HEK293 (cell line): ENCODE data around the gene C19orf12.

Source experiments
- CTCF ChIA-PET: fragments of 350-600 bp; formaldehyde crosslinking; extraction: SDS; loops from one replicate; lab custom pipeline; 2021; ENCODE audit warnings: antibody characterized with exemption; lab: Yijun Ruan, JAX
- POLR2A ChIA-PET: fragments of 300-600 bp; formaldehyde crosslinking; extraction: SDS; loops from one replicate; lab custom pipeline; 2020; ENCODE audit warnings: antibody characterized with exemption, inconsistent platforms; lab: Yijun Ruan, JAX
- H3K27ac ChIP-seq: fragments of 200-500 bp; sonication (Bioruptor generic); 2 replicates; pipeline ENCODE4 v1.5.1; 2014; ENCODE audit warnings: low read depth, low read length, control low read depth, inconsistent platforms; ENCODE audit errors: extremely low read depth
- H3K36me3 ChIP-seq, 2 experiments: fragments of 200-500 bp in 1 of 2; sonication (Bioruptor generic) in 1 of 2; 1 replicate in 1 of 2; 2 replicates in 1 of 2; pipeline ENCODE4 v1.5.1; 2014 to 2017; ENCODE audit warnings: inconsistent platforms in 2 of 2, low read length in 2 of 2; ENCODE audit not compliant: control insufficient read depth in 2 of 2, insufficient read depth in 1 of 2
- H3K4me1 ChIP-seq: fragments of 200-500 bp; sonication (Bioruptor generic); 2 replicates; pipeline ENCODE4 v1.5.1; 2014; ENCODE audit warnings: mild to moderate bottlenecking, low read length, inconsistent platforms; ENCODE audit not compliant: control insufficient read depth, insufficient read depth
- H3K4me3 ChIP-seq: 2 replicates; pipeline ENCODE4 v1.5.1; 2011; ENCODE audit warnings: low read depth, mild to moderate bottlenecking, control low read depth, low read length, moderate library complexity
- H3K9me3 ChIP-seq: fragments of 200-500 bp; sonication (Bioruptor generic); 2 replicates; pipeline ENCODE4 v1.5.1; 2014; ENCODE audit warnings: low read depth, low read length, inconsistent platforms; ENCODE audit not compliant: control insufficient read depth, insufficient read depth
- BCL11A ChIP-seq: fragments of 450-650 bp; formaldehyde crosslinking; IDR thresholded peaks from 2 replicates; pipeline ENCODE4 v1.5.1; 2016; ENCODE audit warnings: low read depth, missing biosample characterization, missing genetic modification characterization
- EGR2 ChIP-seq: fragments of 450-650 bp; formaldehyde crosslinking; IDR thresholded peaks from 2 replicates; pipeline ENCODE4 v1.5.1; 2016; ENCODE audit warnings: low read depth, missing biosample characterization, missing genetic modification characterization
- GLIS2 ChIP-seq: fragments of 450-650 bp; formaldehyde crosslinking; IDR thresholded peaks from 2 replicates; pipeline ENCODE4 v1.5.1; 2016; ENCODE audit warnings: missing biosample characterization, missing genetic modification characterization
- KLF7 ChIP-seq: fragments of 450-650 bp; formaldehyde crosslinking; IDR thresholded peaks from 2 replicates; pipeline ENCODE4 v1.5.1; 2016; ENCODE audit warnings: missing biosample characterization, missing genetic modification characterization, borderline replicate concordance
- OSR2 ChIP-seq: fragments of 450-650 bp; formaldehyde crosslinking; IDR thresholded peaks from 2 replicates; pipeline ENCODE4 v1.5.1; 2016; ENCODE audit warnings: missing biosample characterization, missing genetic modification characterization
- RBAK ChIP-seq: fragments of 450-650 bp; formaldehyde crosslinking; IDR thresholded peaks from 2 replicates; pipeline ENCODE4 v1.5.1; 2016; ENCODE audit warnings: missing biosample characterization, missing genetic modification characterization
- ZNF121 ChIP-seq: fragments of 450-650 bp; formaldehyde crosslinking; IDR thresholded peaks from 2 replicates; pipeline ENCODE4 v1.5.1; 2016; ENCODE audit warnings: missing biosample characterization, missing genetic modification characterization
- ZNF140 ChIP-seq: fragments of 450-650 bp; formaldehyde crosslinking; IDR thresholded peaks from 2 replicates; pipeline ENCODE4 v1.5.1; 2016; ENCODE audit warnings: missing biosample characterization, missing genetic modification characterization
- ZNF155 ChIP-seq: fragments of 450-650 bp; formaldehyde crosslinking; IDR thresholded peaks from 2 replicates; pipeline ENCODE4 v1.5.1; 2016; ENCODE audit warnings: missing biosample characterization, missing genetic modification characterization
- ZNF274 ChIP-seq, 2 experiments: fragments of 200-500 bp in 1 of 2; fragments of 450-650 bp in 1 of 2; sonication (Bioruptor generic) in 1 of 2; formaldehyde crosslinking in 1 of 2; IDR thresholded peaks; 2 replicates each; pipeline versions ENCODE4 v1.5.1 to v1.6.1; 2014 to 2016; ENCODE audit warnings: borderline replicate concordance in 1 of 2, inconsistent platforms in 1 of 2, low read length in 1 of 2, missing biosample characterization in 1 of 2, missing genetic modification characterization in 1 of 2
- ZNF341 ChIP-seq: fragments of 450-650 bp; formaldehyde crosslinking; IDR thresholded peaks from 2 replicates; pipeline ENCODE4; 2016; ENCODE audit warnings: low read depth, missing biosample characterization, missing genetic modification characterization
- ZNF416 ChIP-seq: fragments of 450-650 bp; formaldehyde crosslinking; IDR thresholded peaks from 2 replicates; pipeline ENCODE4 v1.5.1; 2016; ENCODE audit warnings: missing biosample characterization, missing genetic modification characterization
- ZNF426 ChIP-seq: fragments of 450-650 bp; formaldehyde crosslinking; IDR thresholded peaks from 2 replicates; pipeline ENCODE4 v1.5.1; 2017; ENCODE audit warnings: missing biosample characterization, missing genetic modification characterization, mild to moderate bottlenecking, inconsistent platforms, moderate library complexity
- ZNF692 ChIP-seq: fragments of 450-650 bp; formaldehyde crosslinking; IDR thresholded peaks from 2 replicates; pipeline ENCODE4 v1.5.1; 2016; ENCODE audit warnings: missing biosample characterization, missing genetic modification characterization
- TF ChIP-seq, protein P1 (sequence below): fragments of 450-650 bp; formaldehyde crosslinking; IDR thresholded peaks from 2 replicates; pipeline ENCODE4 v1.5.1; 2016; ENCODE audit warnings: missing biosample characterization, missing genetic modification characterization
- TF ChIP-seq, protein P2 (sequence below): fragments of 450-650 bp; IDR thresholded peaks from 2 replicates; pipeline ENCODE4 v1.5.1; 2018; ENCODE audit warnings: missing biosample characterization, mild to moderate bottlenecking, missing genetic modification characterization
- TF ChIP-seq, protein P3 (sequence below): fragments of 450-650 bp; formaldehyde crosslinking; IDR thresholded peaks from 2 replicates; pipeline ENCODE4 v1.5.1; 2016; ENCODE audit warnings: missing biosample characterization, missing genetic modification characterization
- TF ChIP-seq, protein P4 (sequence below): fragments of 450-650 bp; formaldehyde crosslinking; IDR thresholded peaks from 2 replicates; pipeline ENCODE4 v1.5.1; 2016; ENCODE audit warnings: missing biosample characterization, missing genetic modification characterization

C19orf12 gene

GRCh38 chr19:29748996-29749849 lies 34.2 kb upstream of the C19orf12 start (continued):
- TF ChIP-seq KLF7 (tag by site-specific recombination) = no peak
- TF ChIP-seq, protein P1, sequence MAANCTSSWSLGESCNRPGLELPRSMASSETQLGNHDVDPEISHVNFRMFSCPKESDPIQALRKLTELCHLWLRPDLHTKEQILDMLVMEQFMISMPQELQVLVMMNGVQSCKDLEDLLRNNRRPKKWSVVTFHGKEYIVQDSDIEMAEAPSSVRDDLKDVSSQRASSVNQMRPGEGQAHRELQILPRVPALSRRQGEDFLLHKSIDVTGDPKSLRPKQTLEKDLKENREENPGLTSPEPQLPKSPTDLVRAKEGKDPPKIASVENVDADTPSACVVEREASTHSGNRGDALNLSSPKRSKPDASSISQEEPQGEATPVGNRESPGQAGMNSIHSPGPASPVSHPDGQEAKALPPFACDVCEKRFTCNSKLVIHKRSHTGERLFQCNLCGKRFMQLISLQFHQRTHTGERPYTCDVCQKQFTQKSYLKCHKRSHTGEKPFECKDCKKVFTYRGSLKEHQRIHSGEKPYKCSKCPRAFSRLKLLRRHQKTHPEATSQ (tag by site-specific recombination) = no peak
- no peak for TF ChIP-seq ZNF140 (tag by site-specific recombination)
- TF ChIP-seq ZNF692 (tag by site-specific recombination) = no peak
- TF ChIP-seq RBAK = no peak
- TF ChIP-seq ZNF426 = no peak
- no peak for TF ChIP-seq EGR2 (tag by site-specific recombination)
- no peak for TF ChIP-seq OSR2 (tag by site-specific recombination)
- TF ChIP-seq, protein P2, sequence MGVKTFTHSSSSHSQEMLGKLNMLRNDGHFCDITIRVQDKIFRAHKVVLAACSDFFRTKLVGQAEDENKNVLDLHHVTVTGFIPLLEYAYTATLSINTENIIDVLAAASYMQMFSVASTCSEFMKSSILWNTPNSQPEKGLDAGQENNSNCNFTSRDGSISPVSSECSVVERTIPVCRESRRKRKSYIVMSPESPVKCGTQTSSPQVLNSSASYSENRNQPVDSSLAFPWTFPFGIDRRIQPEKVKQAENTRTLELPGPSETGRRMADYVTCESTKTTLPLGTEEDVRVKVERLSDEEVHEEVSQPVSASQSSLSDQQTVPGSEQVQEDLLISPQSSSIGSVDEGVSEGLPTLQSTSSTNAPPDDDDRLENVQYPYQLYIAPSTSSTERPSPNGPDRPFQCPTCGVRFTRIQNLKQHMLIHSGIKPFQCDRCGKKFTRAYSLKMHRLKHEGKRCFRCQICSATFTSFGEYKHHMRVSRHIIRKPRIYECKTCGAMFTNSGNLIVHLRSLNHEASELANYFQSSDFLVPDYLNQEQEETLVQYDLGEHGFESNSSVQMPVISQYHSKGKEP (tag by site-specific recombination) = no peak
- TF ChIP-seq ZNF121 (tag by site-specific recombination) = no peak

DNA sequence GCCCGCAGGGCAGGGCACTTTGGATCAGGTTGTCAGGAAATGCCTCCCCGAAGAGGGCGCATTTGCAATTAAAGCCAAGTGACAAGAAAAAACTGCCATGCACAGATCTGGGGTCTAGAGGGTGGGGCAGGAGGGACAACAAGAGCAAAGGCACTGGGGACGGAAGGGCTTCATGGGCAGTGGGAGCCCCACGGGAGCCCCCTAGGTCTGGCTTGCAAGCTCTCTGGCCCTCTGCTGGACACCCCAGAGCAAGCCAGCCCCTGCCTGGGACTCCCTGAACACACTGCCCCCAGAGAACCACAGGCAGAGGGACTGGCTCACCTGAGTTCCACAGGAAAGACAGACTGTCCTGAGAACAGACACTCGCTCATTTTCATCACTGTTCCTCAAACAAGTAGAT lies 30.2 kb upstream of the C19orf12 start:
- POLR2A ChIA-PET = no interaction called here
- Histone ChIP-seq H3K4me1 (0 out of 2 replicates have a peak, but pooled peaks cover 3% of the 10 kb centered on the region), H3K27ac (no peak overlapping the region), H3K36me3 (no peaks in the 10 kb centered on the region), H3K9me3 (no peaks in the 10 kb centered on the region; the same call in 1 of the 2 replicates), H3K4me3 (no peak overlapping the region)
- CTCF ChIA-PET = interaction anchor here (0.7 to 8.3 kb wide), 4 partner anchors 14 to 1951 kb away, joined by 3 to 62 read pairs (median 4); partner anchors contain the start of gene C19orf12
- TF ChIP-seq ZNF274 (IDR thresholded peaks at IDR 0.05; ENCODE audit: low read length) (no peak), ZNF274 (tag by site-specific recombination; IDR thresholded peaks at IDR 0.05; ENCODE audit: borderline replicate concordance) (no peak), BCL11A (tag by site-specific recombination) (no peak), ZNF155 (tag by site-specific recombination) (no peak), ZNF416 (tag by site-specific recombination) (no peak), GLIS2 (tag by site-specific recombination) (0 out of 2 replicates have a peak, but pooled peaks have one; percentile 26), ZNF341 (tag by site-specific recombination) (no peak)
- TF ChIP-seq, protein P3, sequence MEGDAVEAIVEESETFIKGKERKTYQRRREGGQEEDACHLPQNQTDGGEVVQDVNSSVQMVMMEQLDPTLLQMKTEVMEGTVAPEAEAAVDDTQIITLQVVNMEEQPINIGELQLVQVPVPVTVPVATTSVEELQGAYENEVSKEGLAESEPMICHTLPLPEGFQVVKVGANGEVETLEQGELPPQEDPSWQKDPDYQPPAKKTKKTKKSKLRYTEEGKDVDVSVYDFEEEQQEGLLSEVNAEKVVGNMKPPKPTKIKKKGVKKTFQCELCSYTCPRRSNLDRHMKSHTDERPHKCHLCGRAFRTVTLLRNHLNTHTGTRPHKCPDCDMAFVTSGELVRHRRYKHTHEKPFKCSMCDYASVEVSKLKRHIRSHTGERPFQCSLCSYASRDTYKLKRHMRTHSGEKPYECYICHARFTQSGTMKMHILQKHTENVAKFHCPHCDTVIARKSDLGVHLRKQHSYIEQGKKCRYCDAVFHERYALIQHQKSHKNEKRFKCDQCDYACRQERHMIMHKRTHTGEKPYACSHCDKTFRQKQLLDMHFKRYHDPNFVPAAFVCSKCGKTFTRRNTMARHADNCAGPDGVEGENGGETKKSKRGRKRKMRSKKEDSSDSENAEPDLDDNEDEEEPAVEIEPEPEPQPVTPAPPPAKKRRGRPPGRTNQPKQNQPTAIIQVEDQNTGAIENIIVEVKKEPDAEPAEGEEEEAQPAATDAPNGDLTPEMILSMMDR (tag by site-specific recombination) = peak; percentile 92
- TF ChIP-seq, protein P4, sequence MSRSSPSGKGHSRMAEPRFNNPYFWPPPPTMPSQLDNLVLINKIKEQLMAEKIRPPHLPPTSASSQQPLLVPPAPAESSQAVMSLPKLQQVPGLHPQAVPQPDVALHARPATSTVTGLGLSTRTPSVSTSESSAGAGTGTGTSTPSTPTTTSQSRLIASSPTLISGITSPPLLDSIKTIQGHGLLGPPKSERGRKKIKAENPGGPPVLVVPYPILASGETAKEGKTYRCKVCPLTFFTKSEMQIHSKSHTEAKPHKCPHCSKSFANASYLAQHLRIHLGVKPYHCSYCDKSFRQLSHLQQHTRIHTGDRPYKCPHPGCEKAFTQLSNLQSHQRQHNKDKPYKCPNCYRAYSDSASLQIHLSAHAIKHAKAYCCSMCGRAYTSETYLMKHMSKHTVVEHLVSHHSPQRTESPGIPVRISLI (tag by site-specific recombination) = no peak
